Upper lobe of left lung (tissue), 6 donors: ENCODE results near the gene COL3A1. TPM values are rescaled to one million over a fixed set of nuclear protein-coding genes. Genes with fewer than 3 reads are reported as not detected.

Experiments
- ATAC-seq, 2 donors: fragments of 200-7000 bp; cut with Tn5 transposase; one replicate each; pipeline ENCODE4 v1.9.1; 2022; ENCODE audit warnings: mild to moderate bottlenecking in 2 of 2, moderate library complexity in 2 of 2; ENCODE audit not compliant: low FRiP score in 2 of 2
- DNase-seq, 2 donors: peaks; one replicate each; pipeline ENCODE4 v3.0.0-alpha.2; 2019 to 2020
- H3K27ac ChIP-seq, 4 donors: fragments of 200-600 bp; sonication (generic); one replicate each; pipeline ENCODE4 v1.5.1; 2016 to 2019
- H3K27me3 ChIP-seq, 4 donors: fragments of 200-600 bp; sonication (generic); one replicate each; pipeline ENCODE4 v1.5.1; 2017 to 2019
- H3K36me3 ChIP-seq, 4 donors: fragments of 200-600 bp; sonication (generic); one replicate each; pipeline ENCODE4 v1.5.1; 2016 to 2019
- H3K4me1 ChIP-seq, 4 donors: fragments of 200-600 bp; sonication (generic); one replicate each; pipeline ENCODE4 v1.5.1; 2018 to 2019
- H3K4me3 ChIP-seq, 4 donors: fragments of 200-600 bp; sonication (generic); one replicate each; pipeline ENCODE4 v1.5.1; 2017 to 2019; ENCODE audit warnings: mild to moderate bottlenecking in 2 of 4, moderate library complexity in 1 of 4
- H3K9me3 ChIP-seq, 4 donors: fragments of 200-600 bp; sonication (generic); one replicate each; pipeline ENCODE4 v1.5.1; 2018 to 2019
- CTCF ChIP-seq, 6 experiments: fragments of 450-650 bp in 4 of 6; fragments of 200-600 bp in 2 of 6; sonication (generic) in 2 of 6; IDR thresholded peaks; one replicate each; pipeline ENCODE4 v1.5.1; 2016 to 2019; ENCODE audit warnings: antibody characterized with exemption in 6 of 6
- EP300 ChIP-seq, 4 donors: sonication (generic); formaldehyde crosslinking; IDR thresholded peaks; one replicate each; pipeline ENCODE4 v1.5.1; 2017; ENCODE audit warnings: antibody characterized with exemption in 4 of 4, control low read depth in 2 of 4
- POLR2A ChIP-seq, 4 donors: fragments of 450-650 bp; IDR thresholded peaks; one replicate each; pipeline ENCODE4 v1.5.1; 2016 to 2017; ENCODE audit warnings: antibody characterized with exemption in 4 of 4, mild to moderate bottlenecking in 2 of 4
- POLR2AphosphoS5 ChIP-seq, 2 donors: sonication (generic); formaldehyde crosslinking; IDR thresholded peaks; one replicate each; pipeline ENCODE4 v1.5.1; 2017; ENCODE audit warnings: antibody characterized with exemption in 2 of 2
- WGBS, 2 donors: methylation state at CpG; one replicate each; pipeline ENCODE4 v1.1.5; 2017 to 2018; 5-methylcytosine and 5-hydroxymethylcytosine counted together
- total RNA-seq, 6 donors: library from RNA; depleted of rRNA in 4 of 6; stranded (reverse); fragments of >200 nt in 4 of 6; gene quantifications; one replicate each; pipeline versions ENCODE4 v1.1.0 to v1.2.1, GENCODE V29; 2016 to 2021
- donor health status: DM: no; HTN: no; CAD: no; lungs with moderate emphysema.
- donor health status: DM: no; HTN: yes; CAD: no; lungs with severe emphysema.

The COL3A1 gene
- total RNA-seq, 6 donors from 2014 or later, result 41.1 to 508 (median 122) TPM

GRCh38 chr2:189013671-189014448 is 39.7 kb downstream of the COL3A1 start:
- Histone ChIP-seq H3K27ac (peak overlapping the region in 2 of 4 donors; percentile 11 to 31), H3K36me3 (no peaks in the 10 kb centered on the region), H3K9me3 (no peaks in the 10 kb centered on the region), H3K27me3 (no peaks in the 10 kb centered on the region), H3K4me1 (no peaks in the 10 kb centered on the region), H3K4me3 (no peak overlapping the region)
- ATAC-seq, result peak in 1 of 2 donors; percentile 11
- TF ChIP-seq POLR2AphosphoS5 (IDR thresholded peaks at IDR 0.05) (no peak), EP300 (IDR thresholded peaks at IDR 0.05) (no peak), POLR2A (IDR thresholded peaks at IDR 0.05) (no peak), CTCF (IDR thresholded peaks at IDR 0.05) (no peak)
- WGBS, 2 donors, result 68 to 89% methylated on average over 2 of the region's 2 CpGs
- DNase-seq, result no peak

- H3K9me3 ChIP-seq, result no peaks in the 10 kb centered on the region
- TF ChIP-seq CTCF (IDR thresholded peaks at IDR 0.05) (no peak), POLR2A (IDR thresholded peaks at IDR 0.05) (no peak), EP300 (IDR thresholded peaks at IDR 0.05) (no peak), POLR2AphosphoS5 (IDR thresholded peaks at IDR 0.05) (no peak)
- DNase-seq, result no peak
- no peaks in the 10 kb centered on the region for H3K27me3 ChIP-seq
- peak overlapping the region in 2 of 4 donors; percentile 11 to 31 for H3K27ac ChIP-seq
- no peak overlapping the region for H3K4me3 ChIP-seq
- 46 to 57% methylated on average over 2 of the region's 2 CpGs for WGBS, 2 donors
- no peaks in the 10 kb centered on the region for H3K4me1 ChIP-seq
- H3K36me3 ChIP-seq, result no peaks in the 10 kb centered on the region
- peak in 1 of 2 donors; percentile 27 for ATAC-seq
Observed at GRCh38 chr2:189014449-189015138, 40.4 kb downstream of the COL3A1 start.

- 40 to 46% methylated on average over 1 of the region's 1 CpG for WGBS, 2 donors
- H3K4me1 ChIP-seq, result no peaks in the 10 kb centered on the region
- no peaks in the 10 kb centered on the region for H3K36me3 ChIP-seq
Observed at GRCh38 chr2:189015359-189015758, 41.2 kb downstream of the COL3A1 start.

GRCh38 chr2:189016311-189016861 is 42.2 kb downstream of the COL3A1 start:
- H3K27me3 ChIP-seq, result no peaks in the 10 kb centered on the region
- no peak for DNase-seq

More at GRCh38 chr2:189015359-189015758, 41.2 kb downstream of the COL3A1 start:
- no peak for TF ChIP-seq CTCF (IDR thresholded peaks at IDR 0.05)
- Histone ChIP-seq H3K27me3 (no peaks in the 10 kb centered on the region), H3K9me3 (no peaks in the 10 kb centered on the region), H3K27ac (no peak overlapping the region), H3K4me3 (no peak overlapping the region)
- DNase-seq (no peak), ATAC-seq (no peak)

More at GRCh38 chr2:189016311-189016861, 42.2 kb downstream of the COL3A1 start:
- H3K27ac ChIP-seq, result no peak overlapping the region
- ATAC-seq, result no peak
- TF ChIP-seq EP300 (IDR thresholded peaks at IDR 0.05), result no peak
- TF ChIP-seq POLR2A (IDR thresholded peaks at IDR 0.05), result no peak
- no peak for TF ChIP-seq POLR2AphosphoS5 (IDR thresholded peaks at IDR 0.05)
- TF ChIP-seq CTCF (IDR thresholded peaks at IDR 0.05), result no peak
- H3K4me3 ChIP-seq, result no peak overlapping the region
- no peaks in the 10 kb centered on the region for H3K9me3 ChIP-seq
- no peaks in the 10 kb centered on the region for H3K4me1 ChIP-seq
- H3K36me3 ChIP-seq, result no peaks in the 10 kb centered on the region
